H1 (cell line): Measurements from ENCODE around the gene ENPP3. TPM values are rescaled to one million over a fixed set of nuclear protein-coding genes. Genes with fewer than 3 reads are reported as not detected.

Experiments used
- CTCF ChIA-PET: fragments of 300-600 bp; sonication (Branson Sonifier 250); formaldehyde crosslinking; loops from one replicate; lab custom pipeline; 2021; ENCODE audit not compliant: partially characterized antibody; lab: Charles Lee
- POLR2A ChIA-PET: fragments of 300-600 bp; sonication (Branson Sonifier 250); formaldehyde crosslinking; loops from one replicate; lab custom pipeline; 2021; ENCODE audit warnings: inconsistent platforms; ENCODE audit not compliant: partially characterized antibody; lab: Charles Lee
- DNase-seq, 2 experiments: peaks; one replicate each; pipeline versions ENCODE4 v3.0.0 to v3.0.0-alpha.2; 2010 to 2022; ENCODE audit warnings: low spot score in 2 of 2, low read depth in 1 of 2, mixed read lengths in 1 of 2
- FAIRE-seq: peaks from 2 replicates; lab custom pipeline; 2011; peaks lifted over from hg19 to GRCh38; lab: Jason Lieb, UNC
- H2AFZ ChIP-seq: 2 replicates; pipeline ENCODE4 v1.8.1; 2012; ENCODE audit warnings: low read length, inconsistent platforms
- H2AK5ac ChIP-seq: 2 replicates; pipeline ENCODE4 v1.6.1; 2013; ENCODE audit warnings: low read depth, low read length
- H2BK120ac ChIP-seq: replicated peaks from 2 replicates; pipeline ENCODE3; 2013; ENCODE audit warnings: low read depth, low read length, inconsistent platforms
- H2BK12ac ChIP-seq: 2 replicates; pipeline ENCODE4 v1.6.1; 2013; ENCODE audit warnings: low read depth, low read length
- H2BK15ac ChIP-seq: 2 replicates; pipeline ENCODE4 v1.6.1; 2013; ENCODE audit warnings: low read length
- H2BK20ac ChIP-seq: 2 replicates; pipeline ENCODE4 v1.6.1; 2013; ENCODE audit warnings: low read length
- H2BK5ac ChIP-seq: 2 replicates; pipeline ENCODE4 v1.6.1; 2013; ENCODE audit warnings: low read depth, low read length
- H3K14ac ChIP-seq: 2 replicates; pipeline ENCODE4 v1.6.1; 2013; ENCODE audit warnings: inconsistent platforms; ENCODE audit not compliant: insufficient read length
- H3K18ac ChIP-seq: 2 replicates; pipeline ENCODE4 v1.6.1; 2013; ENCODE audit warnings: low read length; ENCODE audit errors: extremely low read depth
- H3K23ac ChIP-seq: 2 replicates; pipeline ENCODE4 v1.6.1; 2013; ENCODE audit warnings: inconsistent platforms; ENCODE audit not compliant: insufficient read length
- H3K23me2 ChIP-seq: 2 replicates; pipeline ENCODE4 v1.6.1; 2013; ENCODE audit warnings: low read depth, low read length
- H3K27ac ChIP-seq: 2 replicates; pipeline ENCODE4 v1.6.1; 2011; ENCODE audit warnings: low read depth, low read length, inconsistent platforms
- H3K27me3 ChIP-seq, 4 experiments: replicated peaks in 1 of 4; 1 replicate in 1 of 4; 2 replicates in 3 of 4; pipeline versions ENCODE4 v1.6.1 to v1.8.1; 2011 to 2013; ENCODE audit warnings: low read length in 3 of 4, mild to moderate bottlenecking in 3 of 4, inconsistent platforms in 2 of 4, mixed read lengths in 2 of 4, moderate library complexity in 1 of 4; ENCODE audit not compliant: control insufficient read depth in 3 of 4, insufficient read depth in 3 of 4; ENCODE audit errors: extremely low read depth in 1 of 4
- H3K36me3 ChIP-seq, 4 experiments: 2 replicates each; pipeline versions ENCODE4 v1.6.1 to v1.8.1; 2011 to 2013; ENCODE audit warnings: mild to moderate bottlenecking in 4 of 4, low read length in 3 of 4, moderate library complexity in 2 of 4, control low read depth in 1 of 4, inconsistent platforms in 1 of 4; ENCODE audit not compliant: insufficient read depth in 4 of 4, control insufficient read depth in 2 of 4
- H3K4ac ChIP-seq: replicated peaks from 2 replicates; pipeline ENCODE3; 2013; ENCODE audit warnings: low read length, low read depth, mixed read lengths, inconsistent platforms; ENCODE audit not compliant: insufficient read length
- H3K4me1 ChIP-seq, 4 experiments: replicated peaks in 1 of 4; 1 replicate in 1 of 4; 2 replicates in 3 of 4; pipeline versions ENCODE4 v1.6.1 to v1.8.1; 2011 to 2013; ENCODE audit warnings: low read length in 3 of 4, inconsistent platforms in 2 of 4, mixed read lengths in 1 of 4; ENCODE audit not compliant: insufficient read depth in 4 of 4, control insufficient read depth in 3 of 4
- H3K4me2 ChIP-seq, 2 experiments: 2 replicates each; pipeline versions ENCODE4 v1.6.1 to v1.8.1; 2011 to 2013; ENCODE audit warnings: low read depth in 2 of 2, low read length in 2 of 2, control low read depth in 1 of 2, inconsistent platforms in 1 of 2, mild to moderate bottlenecking in 1 of 2; ENCODE audit not compliant: insufficient read depth in 1 of 2
- H3K4me3 ChIP-seq, 4 experiments: fragments of 200-600, 300-600 bp in 1 of 4; sonication (generic), shearing (Covaris generic), sonication (Bioruptor Twin) in 1 of 4; 2 replicates each; pipeline versions ENCODE4 v1.5.1 to v1.8.1; 2011 to 2016; ENCODE audit warnings: low read length in 4 of 4, low read depth in 3 of 4, control low read depth in 2 of 4, inconsistent platforms in 2 of 4, mild to moderate bottlenecking in 2 of 4, mixed read lengths in 1 of 4, moderate library complexity in 1 of 4; ENCODE audit not compliant: insufficient read depth in 2 of 4; ENCODE audit errors: extremely low read depth in 1 of 4
- H3K56ac ChIP-seq: replicated peaks from 2 replicates; pipeline ENCODE3; 2013; ENCODE audit warnings: low read depth, mild to moderate bottlenecking, mixed read lengths, low read length, inconsistent platforms; ENCODE audit not compliant: insufficient read length
- H3K79me1 ChIP-seq: 2 replicates; pipeline ENCODE4 v1.6.1; 2013; ENCODE audit warnings: low read depth, low read length, control low read depth
- H3K79me2 ChIP-seq, 2 experiments: 2 replicates each; pipeline versions ENCODE4 v1.6.1 to v1.8.1; 2012 to 2013; ENCODE audit warnings: low read length in 2 of 2, mild to moderate bottlenecking in 2 of 2, inconsistent platforms in 1 of 2; ENCODE audit not compliant: insufficient read depth in 2 of 2, control insufficient read depth in 1 of 2
- H3K9ac ChIP-seq, 4 experiments: replicated peaks in 1 of 4; 1 replicate in 1 of 4; 2 replicates in 3 of 4; pipeline versions ENCODE4 v1.6.1 to v1.8.1; 2011 to 2013; ENCODE audit warnings: low read depth in 3 of 4, low read length in 3 of 4, control low read depth in 2 of 4, mild to moderate bottlenecking in 2 of 4, moderate library complexity in 2 of 4, inconsistent platforms in 1 of 4; ENCODE audit errors: extremely low read depth in 1 of 4
- H3K9me3 ChIP-seq, 2 experiments: 2 replicates each; pipeline versions ENCODE4 v1.6.1 to v1.8.1; 2012 to 2013; ENCODE audit warnings: mild to moderate bottlenecking in 2 of 2, moderate library complexity in 2 of 2, control low read depth in 1 of 2, inconsistent platforms in 1 of 2, low read depth in 1 of 2, low read length in 1 of 2, mixed read lengths in 1 of 2; ENCODE audit not compliant: insufficient read depth in 2 of 2
- H4K20me1 ChIP-seq, 2 experiments: replicated peaks in 1 of 2; 2 replicates each; pipeline versions ENCODE3 to v1.8.1; 2011 to 2013; ENCODE audit warnings: inconsistent platforms in 2 of 2, low read length in 2 of 2, mild to moderate bottlenecking in 1 of 2; ENCODE audit not compliant: insufficient read depth in 2 of 2, control insufficient read depth in 1 of 2
- H4K5ac ChIP-seq: 2 replicates; pipeline ENCODE4 v1.6.1; 2013; ENCODE audit warnings: low read length, low read depth, mixed read lengths, inconsistent platforms; ENCODE audit not compliant: insufficient read length
- H4K8ac ChIP-seq: 2 replicates; pipeline ENCODE4 v1.8.0; 2013; ENCODE audit warnings: mild to moderate bottlenecking, moderate library complexity, low read length, inconsistent platforms; ENCODE audit not compliant: insufficient read depth; ENCODE audit errors: extremely low read depth
- H4K91ac ChIP-seq: replicated peaks from 2 replicates; pipeline ENCODE3; 2013; ENCODE audit warnings: low read length, mixed read lengths, inconsistent platforms; ENCODE audit not compliant: insufficient read length
- HDAC2 ChIP-seq, 2 experiments: fragments of 300-600 bp in 1 of 2; sonication (generic) in 1 of 2; IDR thresholded peaks; 2 replicates each; pipeline ENCODE4 v1.6.1; 2011 to 2012; ENCODE audit warnings: low read depth in 2 of 2, low read length in 2 of 2, mild to moderate bottlenecking in 2 of 2, moderate library complexity in 2 of 2, borderline replicate concordance in 1 of 2, inconsistent platforms in 1 of 2
- KDM4A ChIP-seq: IDR thresholded peaks from one replicate; pipeline ENCODE4 v1.7.1; 2012; ENCODE audit warnings: low read depth, mild to moderate bottlenecking, moderate library complexity, low read length, inconsistent platforms; ENCODE audit not compliant: severe bottlenecking
- NANOG ChIP-seq: IDR thresholded peaks from 2 replicates; pipeline ENCODE4 v1.6.1; 2011; ENCODE audit warnings: low read length, low read depth, mild to moderate bottlenecking, inconsistent platforms; ENCODE audit not compliant: insufficient read depth, poor library complexity, severe bottlenecking
- RFX5 ChIP-seq: IDR thresholded peaks from 2 replicates; pipeline ENCODE4 v1.6.1; 2011; ENCODE audit warnings: low read depth, low read length, improper control_type of control experiment, borderline replicate concordance
- SIX5 ChIP-seq: IDR thresholded peaks from 2 replicates; pipeline ENCODE4 v1.6.1; 2011; ENCODE audit warnings: mild to moderate bottlenecking, low read depth, low read length
- SP4 ChIP-seq: IDR thresholded peaks from 2 replicates; pipeline ENCODE4 v1.6.1; 2012; ENCODE audit warnings: low read length, inconsistent platforms
- TCF12 ChIP-seq: IDR thresholded peaks from 2 replicates; pipeline ENCODE4 v1.6.1; 2011; ENCODE audit warnings: low read depth, mild to moderate bottlenecking, low read length
- WGBS, 2 experiments: shearing (Covaris generic) in 1 of 2; methylation state at CpG; one replicate each; pipeline versions ENCODE4 v1.1.6 to v1.1.7; 2013 to 2015; ENCODE audit warnings: low lambda C conversion rate in 2 of 2, mixed read lengths in 2 of 2, inconsistent platforms in 1 of 2, low coverage in 1 of 2, missing lambda C conversion rate in 1 of 2; ENCODE audit not compliant: insufficient replicate concordance in 2 of 2, insufficient coverage in 1 of 2, insufficient read length in 1 of 2; ENCODE audit errors: extremely low coverage in 1 of 2, missing lambda C conversion rate in 1 of 2; 5-methylcytosine and 5-hydroxymethylcytosine counted together
- polyA plus RNA-seq, 7 experiments: library from polyadenylated mRNA; depleted of rRNA in 3 of 7; stranded (reverse) in 5 of 7; unstranded in 2 of 7; fragments of >200 nt in 5 of 7; fragments of 200-250 nt in 2 of 7; gene quantifications; 1 replicate in 5 of 7; 2 replicates in 1 of 7; 4 replicates in 1 of 7; pipeline versions ENCODE4 v1.2.1 to v1.2.3, GENCODE V29; 2011 to 2013; ENCODE audit warnings: missing spikeins in 2 of 7, mixed read lengths in 2 of 7
- total RNA-seq: library from RNA; stranded (reverse); fragmentation: NEBNext Ultra II Directional; extraction: Animal tissue kit (Norgen Biotek cat#: 25700); gene quantifications from 2 replicates; pipeline ENCODE4 v1.2.1, GENCODE V29; 2021

The ENPP3 gene
- total and polyA plus RNA-seq, 2 of the 8 experiments (the other 6 are each of a cell fraction or from before 2014, with no cell fraction given) = 0.11 TPM; not detected in 1

- Histone ChIP-seq H3K27me3 (no peaks in the 10 kb centered on the region; a peak in 1 of 7 replicates), H2BK5ac (no peak overlapping the region), H3K56ac (no peak overlapping the region), H4K5ac (no peak overlapping the region), H4K20me1 (no peaks in the 10 kb centered on the region), H3K18ac (no peak overlapping the region), H3K4me1 (peaks cover 0 to 4% (median 0%) of the 10 kb centered on the region in 4 experiments; a peak in 1 of 7 replicates), H4K8ac (no peak overlapping the region), H4K91ac (no peak overlapping the region), H2BK20ac (no peak overlapping the region), H3K23me2 (no peaks in the 10 kb centered on the region), H3K4ac (no peak overlapping the region), H3K79me1 (no peaks in the 10 kb centered on the region), H3K14ac (no peak overlapping the region), H3K9ac (no peak overlapping the region), H2AK5ac (no peak overlapping the region), H2BK120ac (no peak overlapping the region), H3K9me3 (no peaks in the 10 kb centered on the region), H3K36me3 (no peaks in the 10 kb centered on the region), H3K23ac (no peak overlapping the region), H3K79me2 (no peaks in the 10 kb centered on the region), H2BK15ac (no peak overlapping the region), H3K27ac (no peak overlapping the region), H2BK12ac (no peak overlapping the region), H3K4me3 (no peak overlapping the region), H3K4me2 (no peak overlapping the region), H2AFZ (no peak overlapping the region)
- FAIRE-seq (no peak), DNase-seq (no peak)
- POLR2A ChIA-PET = no interaction called here
- WGBS, 2 experiments = 91% methylated on average over 14 of the region's 15 CpGs; no CpG with 5 or more reads in 1 of the 2 experiments
- CTCF ChIA-PET = interaction anchor here (1.4 to 1.8 kb wide), 2 partner anchors 11 to 74 kb away, joined by 3 to 7 read pairs; no protein-coding TSS in a partner anchor
- TF ChIP-seq KDM4A (no peak), RFX5 (no peak), NANOG (no peak), SIX5 (no peak), HDAC2 (IDR thresholded peaks at IDR 0.05; ENCODE audit: borderline replicate concordance in 1 of 2, low read depth in 2 of 2, low read length in 2 of 2) (no peak), TCF12 (no peak), SP4 (no peak)
These were observed 132.5 kb downstream of the ENPP3 start for GRCh38 chr6:131769385-131770141.
